ENCODE measurements around the gene OTOP3. TPM values are rescaled to one million over a fixed set of nuclear protein-coding genes. Genes with fewer than 3 reads are reported as not detected.

OTOP3 gene
- total RNA-seq, 1 experiment from 2014 or later, result not detected

GRCh38 chr17:74956093-74956492 is 20.4 kb downstream of the OTOP3 start:
- H3K4me2 ChIP-seq (ENCODE audit: insufficient read depth, insufficient read length, low read length), result no peak overlapping the region
- H3K14ac ChIP-seq (ENCODE audit: insufficient read depth, low read length), result no peak overlapping the region
- H2BK20ac ChIP-seq (ENCODE audit: low read depth, low read length, poor library complexity, severe bottlenecking), result no peak overlapping the region
- Mint-ChIP-seq H3K9me3 (peaks cover 0 to 2% of the 10 kb centered on the region in 2 experiments; a peak in 1 of 5 replicates), H3K4me3 (no peak overlapping the region), H3K36me3 (ENCODE audit: insufficient read depth in 1 of 3, low read depth in 3 of 3) (peaks cover 0 to 2% (median 0%) of the 10 kb centered on the region in 3 experiments; a peak in 2 of 7 replicates), H3K4me1 (peaks cover 6 to 19% of the 10 kb centered on the region in 2 experiments), H3K27me3 (ENCODE audit: low read depth) (peaks cover 36% of the 10 kb centered on the region), H3K27ac (no peak overlapping the region)
- H2BK120ac ChIP-seq (ENCODE audit: low read depth, low read length, poor library complexity, severe bottlenecking), result no peak overlapping the region
- no peak overlapping the region for H3K23ac ChIP-seq (ENCODE audit: insufficient read length, low read depth, low read length)
- H3K79me2 ChIP-seq (ENCODE audit: insufficient read depth, low read length), result no peaks in the 10 kb centered on the region
- no peak overlapping the region for H2AK5ac ChIP-seq (ENCODE audit: insufficient read length, low read length)
- no peak overlapping the region for H2BK15ac ChIP-seq (ENCODE audit: low read depth, low read length)
- H3K4me1 ChIP-seq (ENCODE audit: insufficient read depth, low read length), result no peaks in the 10 kb centered on the region
- no peak overlapping the region for H3K27ac ChIP-seq (ENCODE audit: insufficient read length, low read depth, low read length)
- H3T11ph ChIP-seq (ENCODE audit: low read length), result no peak overlapping the region
- no peak overlapping the region for H3K18ac ChIP-seq (ENCODE audit: insufficient read length, low read depth, low read length)
- no CpG with 5 or more reads among the region's 4 CpGs for WGBS (ENCODE audit: extremely low coverage, insufficient read length, low lambda C conversion rate)
- H4K8ac ChIP-seq (replicated peaks; ENCODE audit: insufficient read length, low read depth, low read length), result no peak overlapping the region
- no peak overlapping the region for H3K56ac ChIP-seq (ENCODE audit: insufficient read length, low read depth, low read length)
- H4K20me1 ChIP-seq (ENCODE audit: control insufficient read depth, insufficient read depth, insufficient read length), result no peaks in the 10 kb centered on the region
- DNase-seq, result no peak
- H3K23me2 ChIP-seq (ENCODE audit: insufficient read length, low read depth, low read length, poor library complexity, severe bottlenecking), result peaks cover 2% of the 10 kb centered on the region
- no peak overlapping the region for H3K4ac ChIP-seq (ENCODE audit: low read depth, low read length)
- no peaks in the 10 kb centered on the region for H3K9me3 ChIP-seq (ENCODE audit: control insufficient read depth, low read depth, low read length)
- no peak overlapping the region for H3K9ac ChIP-seq (ENCODE audit: extremely low read depth, insufficient read length, low read length)
- no peak overlapping the region for H4K5ac ChIP-seq (ENCODE audit: insufficient read length, low read depth, low read length)
- H2BK12ac ChIP-seq (ENCODE audit: insufficient read length, low read depth, low read length), result no peak overlapping the region
- no peaks in the 10 kb centered on the region for H3K27me3 ChIP-seq (ENCODE audit: insufficient read depth, low read length)
- H2BK5ac ChIP-seq (ENCODE audit: insufficient read length, low read length), result no peak overlapping the region
- TF ChIP-seq CTCF (conservative IDR thresholded peaks at IDR 0.05), result no peak
- no peak overlapping the region for H4K91ac ChIP-seq (ENCODE audit: insufficient read length, low read depth, low read length)
- H2AFZ ChIP-seq (ENCODE audit: low read length), result no peak overlapping the region
- no peaks in the 10 kb centered on the region for H3K79me1 ChIP-seq (ENCODE audit: insufficient read depth, low read depth, low read length, poor library complexity, severe bottlenecking)

All from H9 (cell line).